Left lung (tissue), 10 donors: ENCODE results near the gene DBNL. TPM values are rescaled to one million over a fixed set of nuclear protein-coding genes. Genes with fewer than 3 reads are reported as not detected.

ENCODE experiments used
- ATAC-seq: fragments of 200-7000 bp; cut with Tn5 transposase; one replicate; pipeline ENCODE4 v1.9.1; 2020; ENCODE audit warnings: moderate library complexity
- DNase-seq, 4 donors: peaks; one replicate each; pipeline ENCODE4 v3.0.0-alpha.2; 2013 to 2020
- H3K27ac ChIP-seq, 2 donors: fragments of 200-600 bp; sonication (generic) in 1 of 2; one replicate each; pipeline versions ENCODE4 v1.5.0 to v1.8.0; 2020 to 2021
- H3K27me3 ChIP-seq, 2 donors: fragments of 200-600 bp; sonication (generic) in 1 of 2; one replicate each; pipeline versions ENCODE4 v1.5.0 to v1.8.0; 2020 to 2021
- H3K36me3 ChIP-seq, 2 donors: fragments of 200-600 bp; sonication (generic) in 1 of 2; one replicate each; pipeline versions ENCODE4 v1.5.0 to v1.8.0; 2020 to 2021
- H3K4me1 ChIP-seq, 2 donors: fragments of 200-600 bp; one replicate each; pipeline ENCODE4 v1.8.0; 2021
- H3K4me3 ChIP-seq, 2 donors: fragments of 200-600 bp; sonication (generic) in 1 of 2; one replicate each; pipeline versions ENCODE4 v1.5.0 to v1.8.0; 2020 to 2021; ENCODE audit warnings: mild to moderate bottlenecking in 1 of 2
- H3K9me3 ChIP-seq, 2 donors: fragments of 200-600 bp; sonication (generic) in 1 of 2; one replicate each; pipeline versions ENCODE4 v1.5.0 to v1.8.0; 2020 to 2021
- intact Hi-C, 2 donors: fragments of 100-400 bp; cut with DNase I; formaldehyde crosslinking; loops; one replicate each; pipeline versions ENCODE4 v1.11.2 to v1.14.2; 2022
- microRNA-seq, 2 donors: library from miRNA; unstranded; fragments of <30 nt; microRNA quantifications; one replicate each; pipeline ENCODE4, GENCODE V29; 2019
- polyA plus RNA-seq, 6 donors: library from polyadenylated mRNA; unstranded; fragments of 120-200 nt; gene quantifications; one replicate each; pipeline ENCODE4 v1.2.1, GENCODE V29; 2013; ENCODE audit not compliant: insufficient read length in 6 of 6
- total RNA-seq, 2 donors: library from RNA; stranded (reverse); fragmentation: NEBNext Ultra II Directional; extraction: Animal tissue kit (Norgen Biotek cat#: 25700); gene quantifications; one replicate each; pipeline ENCODE4 v1.2.1, GENCODE V29; 2021
- TF ChIP-seq, protein P1 (sequence below), 2 donors: fragments of 200-600 bp; sonication (generic) in 1 of 2; IDR thresholded peaks; one replicate each; pipeline versions ENCODE4 v1.5.0 to v1.8.0; 2021; ENCODE audit warnings: antibody characterized with exemption in 2 of 2
- donor health status: DM: no; HTN: yes; CAD: no.
- donor health status: DM: no; HTN: no; CAD: no.

Gene DBNL
- total and polyA plus RNA-seq, 8 donors: 57.2 to 119 (median 69.5) TPM

GRCh38 chr7:44107961-44108767 is 63.7 kb downstream of the DBNL start:
- peaks cover 0 to 51% of the 10 kb centered on the region in 2 donors for H3K36me3 ChIP-seq
- TF ChIP-seq, protein P1, sequence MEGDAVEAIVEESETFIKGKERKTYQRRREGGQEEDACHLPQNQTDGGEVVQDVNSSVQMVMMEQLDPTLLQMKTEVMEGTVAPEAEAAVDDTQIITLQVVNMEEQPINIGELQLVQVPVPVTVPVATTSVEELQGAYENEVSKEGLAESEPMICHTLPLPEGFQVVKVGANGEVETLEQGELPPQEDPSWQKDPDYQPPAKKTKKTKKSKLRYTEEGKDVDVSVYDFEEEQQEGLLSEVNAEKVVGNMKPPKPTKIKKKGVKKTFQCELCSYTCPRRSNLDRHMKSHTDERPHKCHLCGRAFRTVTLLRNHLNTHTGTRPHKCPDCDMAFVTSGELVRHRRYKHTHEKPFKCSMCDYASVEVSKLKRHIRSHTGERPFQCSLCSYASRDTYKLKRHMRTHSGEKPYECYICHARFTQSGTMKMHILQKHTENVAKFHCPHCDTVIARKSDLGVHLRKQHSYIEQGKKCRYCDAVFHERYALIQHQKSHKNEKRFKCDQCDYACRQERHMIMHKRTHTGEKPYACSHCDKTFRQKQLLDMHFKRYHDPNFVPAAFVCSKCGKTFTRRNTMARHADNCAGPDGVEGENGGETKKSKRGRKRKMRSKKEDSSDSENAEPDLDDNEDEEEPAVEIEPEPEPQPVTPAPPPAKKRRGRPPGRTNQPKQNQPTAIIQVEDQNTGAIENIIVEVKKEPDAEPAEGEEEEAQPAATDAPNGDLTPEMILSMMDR (IDR thresholded peaks at IDR 0.05): no peak
- H3K4me3 ChIP-seq: no peak overlapping the region
- peaks cover 0 to 32% of the 10 kb centered on the region in 2 donors for H3K27me3 ChIP-seq
- H3K4me1 ChIP-seq: peaks cover 0 to 7% of the 10 kb centered on the region in 2 donors
- H3K9me3 ChIP-seq: no peaks in the 10 kb centered on the region
- DNase-seq (no peak), ATAC-seq (no peak)
- intact Hi-C loops: no loop called here
- no peak overlapping the region for H3K27ac ChIP-seq

GRCh38 chr7:44108768-44109750 is 64.6 kb downstream of the DBNL start:
- H3K27ac ChIP-seq: no peak overlapping the region
- H3K36me3 ChIP-seq: peaks cover 0 to 57% of the 10 kb centered on the region in 2 donors
- DNase-seq: peak in 1 of 4 donors; percentile 67
- H3K4me3 ChIP-seq: no peak overlapping the region
- intact Hi-C loops: no loop called here
- TF ChIP-seq, protein P1 (IDR thresholded peaks at IDR 0.05): no peak
- ATAC-seq: no peak
- no peaks in the 10 kb centered on the region for H3K9me3 ChIP-seq
- peaks cover 0 to 7% of the 10 kb centered on the region in 2 donors for H3K4me1 ChIP-seq
- H3K27me3 ChIP-seq: peaks cover 0 to 23% of the 10 kb centered on the region in 2 donors

DNA sequence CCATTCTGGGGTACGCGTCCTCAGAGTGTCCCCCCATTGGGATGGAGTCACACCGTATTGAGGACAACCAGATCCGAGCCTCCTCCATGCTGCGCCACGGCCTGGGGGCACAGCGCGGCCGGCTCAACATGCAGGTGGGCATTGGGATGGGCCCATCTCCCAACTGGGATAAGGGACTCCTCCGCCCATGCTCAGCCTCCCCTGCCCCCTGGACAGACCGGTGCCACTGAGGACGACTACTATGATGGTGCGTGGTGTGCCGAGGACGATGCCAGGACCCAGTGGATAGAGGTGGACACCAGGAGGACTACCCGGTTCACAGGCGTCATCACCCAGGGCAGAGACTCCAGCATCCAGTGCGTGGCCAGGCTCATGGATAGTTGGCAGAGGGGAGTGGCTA is 65.5 kb downstream of the DBNL start:
- no peak for ATAC-seq
- H3K27ac ChIP-seq: no peak overlapping the region

DNA sequence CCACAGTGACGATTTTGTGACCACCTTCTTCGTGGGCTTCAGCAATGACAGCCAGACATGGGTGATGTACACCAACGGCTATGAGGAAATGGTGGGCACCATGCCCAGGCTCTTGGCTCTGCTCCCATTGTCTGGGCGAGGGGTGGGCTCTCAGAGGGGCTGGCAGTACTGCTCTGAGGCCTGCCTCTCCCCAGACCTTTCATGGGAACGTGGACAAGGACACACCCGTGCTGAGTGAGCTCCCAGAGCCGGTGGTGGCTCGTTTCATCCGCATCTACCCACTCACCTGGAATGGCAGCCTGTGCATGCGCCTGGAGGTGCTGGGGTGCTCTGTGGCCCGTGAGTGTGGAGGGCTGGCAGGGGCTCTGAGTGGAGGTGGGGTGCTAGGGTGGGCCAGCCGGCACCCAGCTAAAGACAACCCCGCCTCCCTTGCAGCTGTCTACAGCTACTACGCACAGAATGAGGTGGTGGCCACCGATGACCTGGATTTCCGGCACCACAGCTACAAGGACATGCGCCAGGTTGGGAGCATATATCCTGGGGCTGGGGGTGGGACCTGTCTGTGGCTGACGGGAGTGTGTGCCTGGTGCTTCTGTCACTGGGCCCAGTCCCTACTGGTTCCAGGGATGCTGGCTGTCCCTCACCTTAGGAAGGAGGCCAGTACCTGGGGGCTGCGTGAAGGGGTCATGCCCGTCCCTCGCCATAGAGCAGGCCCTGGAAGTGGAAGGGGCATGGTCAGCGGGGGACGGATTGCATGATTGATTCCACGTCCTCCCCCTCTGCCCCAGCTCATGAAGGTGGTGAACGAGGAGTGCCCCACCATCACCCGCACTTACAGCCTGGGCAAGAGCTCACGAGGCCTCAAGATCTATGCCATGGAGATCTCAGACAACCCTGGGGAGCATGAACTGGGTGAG is 66.5 kb downstream of the DBNL start:
- no peaks in the 10 kb centered on the region for H3K4me1 ChIP-seq
- H3K27me3 ChIP-seq: peaks cover 0 to 4% of the 10 kb centered on the region in 2 donors
- peaks cover 0 to 76% of the 10 kb centered on the region in 2 donors for H3K36me3 ChIP-seq
- H3K9me3 ChIP-seq: no peaks in the 10 kb centered on the region
- no peak overlapping the region for H3K27ac ChIP-seq
- TF ChIP-seq, protein P1 (IDR thresholded peaks at IDR 0.05): no peak
- DNase-seq: peak in 1 of 4 donors; percentile 47
- H3K4me3 ChIP-seq: no peak overlapping the region
- ATAC-seq: no peak
- intact Hi-C loops: no loop called here

More for the DNA sequence above, 65.5 kb downstream of the DBNL start:
- Histone ChIP-seq H3K4me3 (no peak overlapping the region), H3K9me3 (no peaks in the 10 kb centered on the region), H3K36me3 (peaks cover 0 to 66% of the 10 kb centered on the region in 2 donors), H3K4me1 (peaks cover 0 to 2% of the 10 kb centered on the region in 2 donors), H3K27me3 (peaks cover 0 to 14% of the 10 kb centered on the region in 2 donors)
- peak in 1 of 4 donors; percentile 52 for DNase-seq
- TF ChIP-seq, protein P1 (IDR thresholded peaks at IDR 0.05): no peak
- intact Hi-C loops: no loop called here

Small RNA genes lying within 50 kb of the gene (microRNA-seq; reads per million reads assigned to microRNA genes)
- gene MIR6837 (0 to 0.17 reads per million in 2 donors), gene MIR6838 (0.41 to 1.5 reads per million in 2 donors)

Other genes with a start within 250 kb of the DBNL start
- 10 to 100 TPM; 80.9 to 87.6 TPM for gene MRPS24, start 175.2 kb upstream of the DBNL start, total RNA-seq
- 10 to 100 TPM; 63.2 to 68.5 (median 65.8) TPM for gene MRPS24, start 175.2 kb upstream of the DBNL start, polyA plus RNA-seq
- gene URGCP, start 138.1 kb upstream of the DBNL start, total RNA-seq: 10 to 100 TPM; 25.5 to 29.9 TPM
- gene URGCP, start 138.1 kb upstream of the DBNL start, polyA plus RNA-seq: 10 to 100 TPM; 30.5 to 37.5 (median 31.5) TPM
- gene UBE2D4, start 118.3 kb upstream of the DBNL start, total RNA-seq: 10 to 100 TPM; 25.7 to 26.4 TPM
- gene UBE2D4, start 118.3 kb upstream of the DBNL start, polyA plus RNA-seq: 10 to 100 TPM; 15.2 to 20.0 (median 16.1) TPM
- not detected for gene SPDYE1, start 46.8 kb upstream of the DBNL start, total RNA-seq
- gene SPDYE1, start 46.8 kb upstream of the DBNL start, polyA plus RNA-seq: 1 to 10 TPM; 1.4 to 2.5 (median 1.8) TPM
- under 1 TPM in 1 of 2 donors, not detected in 1; 0.79 TPM for gene PGAM2, start 20.9 kb downstream of the DBNL start, total RNA-seq
- gene PGAM2, start 20.9 kb downstream of the DBNL start, polyA plus RNA-seq: under 1 TPM in 5 of 6 donors, not detected in 1; 0.24 to 0.61 (median 0.46) TPM
- 10 to 100 TPM; 16.7 to 26.4 TPM for gene POLM, start 37.8 kb downstream of the DBNL start, total RNA-seq
- 10 to 100 TPM; 20.0 to 29.6 (median 28.6) TPM for gene POLM, start 37.8 kb downstream of the DBNL start, polyA plus RNA-seq
- 100 to 1,000 TPM; 167 to 195 TPM for gene AEBP1, start 59.6 kb downstream of the DBNL start, total RNA-seq
- 10 to 100 TPM; 53.6 to 77.7 (median 61.2) TPM for gene AEBP1, start 59.6 kb downstream of the DBNL start, polyA plus RNA-seq
- 100 to 1,000 TPM in 1 of 2 donors, 10 to 100 TPM in 1; 68.3 to 115 TPM for gene POLD2, start 78.8 kb downstream of the DBNL start, total RNA-seq
- 100 to 1,000 TPM in 5 of 6 donors, 10 to 100 TPM in 1; 97.3 to 116 (median 111) TPM for gene POLD2, start 78.8 kb downstream of the DBNL start, polyA plus RNA-seq
- gene MYL7, start 96.6 kb downstream of the DBNL start, total RNA-seq: 1 to 10 TPM; 1.5 to 1.8 TPM
- gene MYL7, start 96.6 kb downstream of the DBNL start, polyA plus RNA-seq: 1 to 10 TPM in 1 of 6 donors, under 1 TPM in 3, not detected in 2; 0.82 to 5.5 (median 0.88) TPM
- gene GCK, start 144.7 kb downstream of the DBNL start, total RNA-seq: under 1 TPM; 0.34 to 0.50 TPM
- gene GCK, start 144.7 kb downstream of the DBNL start, polyA plus RNA-seq: 1 to 10 TPM; 2.2 to 4.1 (median 2.6) TPM
- gene YKT6, start 156.3 kb downstream of the DBNL start, total RNA-seq: 10 to 100 TPM; 66.7 to 88.2 TPM
- 10 to 100 TPM; 57.0 to 79.9 (median 62.3) TPM for gene YKT6, start 156.3 kb downstream of the DBNL start, polyA plus RNA-seq